Sigmoid colon (tissue), 4 donors: ENCODE measurements around the gene INAFM2.

ENCODE experiments used
- CTCF ChIP-seq, 4 experiments: fragments of 450-650 bp in 3 of 4; fragments of 200-600 bp in 1 of 4; IDR thresholded peaks; one replicate each; pipeline ENCODE4 v1.5.1; 2016 to 2019; ENCODE audit warnings: antibody characterized with exemption in 4 of 4, mild to moderate bottlenecking in 3 of 4, moderate library complexity in 2 of 4
- EP300 ChIP-seq, 4 donors: sonication (generic); formaldehyde crosslinking; IDR thresholded peaks; one replicate each; pipeline ENCODE4 v1.6.1; 2017; ENCODE audit warnings: antibody characterized with exemption in 4 of 4
- POLR2A ChIP-seq, 2 donors: fragments of 450-650 bp; IDR thresholded peaks; one replicate each; pipeline ENCODE4 v1.6.1; 2016; ENCODE audit warnings: antibody characterized with exemption in 2 of 2, mild to moderate bottlenecking in 2 of 2, moderate library complexity in 2 of 2
- POLR2AphosphoS5 ChIP-seq, 4 donors: sonication (generic); formaldehyde crosslinking; IDR thresholded peaks; one replicate each; pipeline ENCODE4 v1.6.1; 2017; ENCODE audit warnings: antibody characterized with exemption in 4 of 4

GRCh38 chr15:40274350-40275274 lies 48.9 kb upstream of the INAFM2 start:
- TF ChIP-seq CTCF (IDR thresholded peaks at IDR 0.05) (peak; percentile 100), POLR2AphosphoS5 (IDR thresholded peaks at IDR 0.05) (no peak), POLR2A (IDR thresholded peaks at IDR 0.05) (no peak), EP300 (IDR thresholded peaks at IDR 0.05) (no peak)
